Smooth muscle cell (in vitro differentiated cells): Measurements from ENCODE around the gene UBFD1. TPM values are rescaled to one million over a fixed set of nuclear protein-coding genes. Genes with fewer than 3 reads are reported as not detected.
A peak's percentile ranks its signal among the peaks of the same experiment; 100 is the strongest.
"Not testable (repeated sequence)": the region's sequence is repeated elsewhere in the genome, so short reads cannot be mapped to it uniquely, and the experiment has no call there.

Experiments used
- DNase-seq: peaks from one replicate; lab custom pipeline; 2025; ENCODE audit not compliant: unreplicated experiment; lab: John Stamatoyannopoulos, UW
- H2AFZ ChIP-seq: fragments of 200-600 bp; sonication (generic); 2 replicates; pipeline ENCODE4 v1.6.0; 2016; ENCODE audit warnings: antibody characterized with exemption, low read depth, mild to moderate bottlenecking
- H3F3A ChIP-seq: fragments of 200-600 bp; sonication (generic); 2 replicates; pipeline ENCODE4 v1.6.0; 2017; ENCODE audit warnings: antibody characterized with exemption, low read depth
- H3K27ac ChIP-seq: fragments of 200-600 bp; sonication (generic); 2 replicates; pipeline ENCODE4 v1.5.1; 2016; ENCODE audit warnings: low read depth, mild to moderate bottlenecking
- H3K27me3 ChIP-seq: fragments of 200-600 bp; sonication (generic); 2 replicates; pipeline ENCODE4 v1.6.1; 2016; ENCODE audit warnings: low read depth, mild to moderate bottlenecking
- H3K36me3 ChIP-seq: fragments of 200-600 bp; sonication (generic); 2 replicates; pipeline ENCODE4 v1.5.1; 2016; ENCODE audit warnings: low read depth
- H3K4me1 ChIP-seq: fragments of 200-600 bp; sonication (generic); 2 replicates; pipeline ENCODE4 v1.5.1; 2016; ENCODE audit warnings: low read depth
- H3K4me2 ChIP-seq: fragments of 200-600 bp; sonication (generic); 2 replicates; pipeline ENCODE4 v1.6.0; 2016; ENCODE audit warnings: mild to moderate bottlenecking
- H3K4me3 ChIP-seq: fragments of 200-600 bp; sonication (generic); 2 replicates; pipeline ENCODE4 v1.5.1; 2016; ENCODE audit warnings: mild to moderate bottlenecking
- H3K79me2 ChIP-seq: fragments of 200-600 bp; sonication (generic); 2 replicates; pipeline ENCODE4 v1.6.0; 2016; ENCODE audit warnings: low read depth, mild to moderate bottlenecking
- H3K9ac ChIP-seq: fragments of 200-600 bp; sonication (generic); 2 replicates; pipeline ENCODE4 v1.6.0; 2016; ENCODE audit warnings: low read depth
- H3K9me3 ChIP-seq: fragments of 200-600 bp; sonication (generic); replicated peaks from 2 replicates; pipeline ENCODE4 v1.5.1; 2016; ENCODE audit warnings: low read depth
- H4K20me1 ChIP-seq: fragments of 200-600 bp; sonication (generic); 2 replicates; pipeline ENCODE4 v1.6.0; 2016; ENCODE audit warnings: low read depth
- CTCF ChIP-seq: fragments of 200-600 bp; sonication (generic); IDR thresholded peaks from 2 replicates; pipeline ENCODE4 v1.5.1; 2017; ENCODE audit warnings: borderline replicate concordance, mild to moderate bottlenecking, antibody characterized with exemption; ENCODE audit not compliant: insufficient read depth, poor library complexity, severe bottlenecking
- WGBS: methylation state at CpG from one replicate; pipeline ENCODE4 v1.1.7; 2016; ENCODE audit warnings: low lambda C conversion rate; 5-methylcytosine and 5-hydroxymethylcytosine counted together
- polyA plus RNA-seq: library from polyadenylated mRNA; unstranded; fragments of >200 nt; fragmentation: Nextera tagmentation; extraction: Ambion mirVana; gene quantifications from 2 replicates; pipeline ENCODE4 v1.2.1, GENCODE V29; 2016
- total RNA-seq: library from RNA; depleted of rRNA; stranded (reverse); fragments of >200 nt; gene quantifications from 2 replicates; pipeline ENCODE4 v1.2.3, GENCODE V29; 2014

The UBFD1 gene
- total and polyA plus RNA-seq, 2 experiments from 2014 or later = 35.5 to 69.3 TPM

- Histone ChIP-seq H3K27me3 (no peaks in the 10 kb centered on the region), H3K36me3 (peaks cover 10% of the 10 kb centered on the region), H3K79me2 (no peaks in the 10 kb centered on the region), H3K4me1 (no peaks in the 10 kb centered on the region), H3K4me2 (no peak overlapping the region), H3K9ac (no peak overlapping the region), H4K20me1 (no peaks in the 10 kb centered on the region), H3K9me3 (no peaks in the 10 kb centered on the region), H2AFZ (no peak overlapping the region), H3F3A (peaks cover 9% of the 10 kb centered on the region), H3K27ac (no peak overlapping the region), H3K4me3 (no peak overlapping the region)
- TF ChIP-seq CTCF = no peak
- no peak for DNase-seq
Observed at GRCh38 chr16:23580391-23580790, 22.9 kb downstream of the UBFD1 start.

- Histone ChIP-seq H3K9me3 (no peaks in the 10 kb centered on the region), H2AFZ (no peak overlapping the region), H3K79me2 (peaks cover 12% of the 10 kb centered on the region), H3K4me2 (no peak overlapping the region), H3K27ac (no peak overlapping the region), H3F3A (peaks cover 9% of the 10 kb centered on the region), H3K27me3 (no peaks in the 10 kb centered on the region), H4K20me1 (peaks cover 10% of the 10 kb centered on the region), H3K36me3 (peaks cover 10% of the 10 kb centered on the region), H3K4me3 (no peak overlapping the region), H3K9ac (no peak overlapping the region), H3K4me1 (no peaks in the 10 kb centered on the region)
- no peak for TF ChIP-seq CTCF
- no peak for DNase-seq
Observed at GRCh38 chr16:23581764-23582163, 24.2 kb downstream of the UBFD1 start.

GRCh38 chr16:23583271-23583670 lies 25.7 kb downstream of the UBFD1 start:
- H3K4me2 ChIP-seq, H2AFZ ChIP-seq, H3K9ac ChIP-seq, H3K9me3 ChIP-seq, H3K4me3 ChIP-seq, H3K27me3 ChIP-seq, H3F3A ChIP-seq, DNase-seq, H3K27ac ChIP-seq, H3K4me1 ChIP-seq, H3K36me3 ChIP-seq: not testable (repeated sequence)
- WGBS = 95% methylated on average over 25 of the region's 30 CpGs
- Histone ChIP-seq H3K79me2 (peaks cover 26% of the 10 kb centered on the region), H4K20me1 (peaks cover 25% of the 10 kb centered on the region)

- peak overlapping the region; percentile 15 for H3K27ac ChIP-seq
- H3K4me2 ChIP-seq = no peak overlapping the region
- H3K27me3 ChIP-seq = no peaks in the 10 kb centered on the region
- WGBS = 75% methylated on average over 13 of the region's 14 CpGs
- H3K79me2 ChIP-seq = peaks cover 38% of the 10 kb centered on the region
- H3K4me3 ChIP-seq = no peak overlapping the region
- no peaks in the 10 kb centered on the region for H3F3A ChIP-seq
- TF ChIP-seq CTCF = no peak
- no peak overlapping the region for H3K9ac ChIP-seq
- H4K20me1 ChIP-seq = peaks cover 37% of the 10 kb centered on the region
- H3K4me1 ChIP-seq = no peaks in the 10 kb centered on the region
- no peak overlapping the region for H2AFZ ChIP-seq
- no peak for DNase-seq
- H3K36me3 ChIP-seq = peaks cover 10% of the 10 kb centered on the region
- H3K9me3 ChIP-seq = no peaks in the 10 kb centered on the region
Observed at GRCh38 chr16:23584186-23585076, 26.9 kb downstream of the UBFD1 start.
